Peyer's patch (tissue), 4 donors: ENCODE measurements around the gene CREB3L4. TPM values are rescaled to one million over a fixed set of nuclear protein-coding genes. Genes with fewer than 3 reads are reported as not detected.
A peak's percentile ranks its signal among the peaks of the same experiment; 100 is the strongest.

Experiments used
- DNase-seq, 3 donors: peaks; one replicate each; pipeline ENCODE4 v3.0.0-alpha.2; 2017 to 2019
- H3K27ac ChIP-seq, 4 donors: fragments of 200-600 bp; sonication (generic); one replicate each; pipeline ENCODE4 v1.5.1; 2016 to 2019
- H3K27me3 ChIP-seq, 2 donors: fragments of 200-600 bp; sonication (generic); one replicate each; pipeline ENCODE4 v1.5.1; 2019
- H3K36me3 ChIP-seq, 3 donors: fragments of 200-600 bp; sonication (generic); one replicate each; pipeline ENCODE4 v1.5.1; 2016 to 2019
- H3K4me1 ChIP-seq, 4 donors: fragments of 200-600 bp; sonication (generic); one replicate each; pipeline ENCODE4 v1.5.1; 2016 to 2019
- H3K4me3 ChIP-seq, 4 donors: fragments of 200-600 bp; sonication (generic); 1 replicate in 3 of 4; 2 replicates in 1 of 4; pipeline ENCODE4 v1.5.1; 2016 to 2019; ENCODE audit warnings: mild to moderate bottlenecking in 1 of 4
- H3K9me3 ChIP-seq, 4 donors: fragments of 200-600 bp; sonication (generic); one replicate each; pipeline ENCODE4 v1.5.1; 2016 to 2019; ENCODE audit warnings: mild to moderate bottlenecking in 1 of 4
- POLR2A ChIP-seq, 2 donors: fragments of 450-650 bp; IDR thresholded peaks; one replicate each; pipeline ENCODE4 v1.5.1; 2017; ENCODE audit warnings: antibody characterized with exemption in 2 of 2, mild to moderate bottlenecking in 2 of 2, moderate library complexity in 2 of 2
- total RNA-seq, 4 donors: library from RNA; depleted of rRNA; stranded (reverse); fragments of >200 nt; gene quantifications; one replicate each; pipeline ENCODE4 v1.1.0, GENCODE V29; 2016
- TF ChIP-seq, protein P1 (sequence below), 6 experiments: fragments of 450-650 bp in 4 of 6; fragments of 200-600 bp in 2 of 6; sonication (generic) in 1 of 6; IDR thresholded peaks; one replicate each; pipeline ENCODE4 v1.5.1; 2017 to 2019; ENCODE audit warnings: antibody characterized with exemption in 6 of 6, mild to moderate bottlenecking in 3 of 6, moderate library complexity in 1 of 6

Gene CREB3L4
- total RNA-seq, 4 donors from 2014 or later, result 14.5 to 21.6 (median 16.6) TPM

DNA sequence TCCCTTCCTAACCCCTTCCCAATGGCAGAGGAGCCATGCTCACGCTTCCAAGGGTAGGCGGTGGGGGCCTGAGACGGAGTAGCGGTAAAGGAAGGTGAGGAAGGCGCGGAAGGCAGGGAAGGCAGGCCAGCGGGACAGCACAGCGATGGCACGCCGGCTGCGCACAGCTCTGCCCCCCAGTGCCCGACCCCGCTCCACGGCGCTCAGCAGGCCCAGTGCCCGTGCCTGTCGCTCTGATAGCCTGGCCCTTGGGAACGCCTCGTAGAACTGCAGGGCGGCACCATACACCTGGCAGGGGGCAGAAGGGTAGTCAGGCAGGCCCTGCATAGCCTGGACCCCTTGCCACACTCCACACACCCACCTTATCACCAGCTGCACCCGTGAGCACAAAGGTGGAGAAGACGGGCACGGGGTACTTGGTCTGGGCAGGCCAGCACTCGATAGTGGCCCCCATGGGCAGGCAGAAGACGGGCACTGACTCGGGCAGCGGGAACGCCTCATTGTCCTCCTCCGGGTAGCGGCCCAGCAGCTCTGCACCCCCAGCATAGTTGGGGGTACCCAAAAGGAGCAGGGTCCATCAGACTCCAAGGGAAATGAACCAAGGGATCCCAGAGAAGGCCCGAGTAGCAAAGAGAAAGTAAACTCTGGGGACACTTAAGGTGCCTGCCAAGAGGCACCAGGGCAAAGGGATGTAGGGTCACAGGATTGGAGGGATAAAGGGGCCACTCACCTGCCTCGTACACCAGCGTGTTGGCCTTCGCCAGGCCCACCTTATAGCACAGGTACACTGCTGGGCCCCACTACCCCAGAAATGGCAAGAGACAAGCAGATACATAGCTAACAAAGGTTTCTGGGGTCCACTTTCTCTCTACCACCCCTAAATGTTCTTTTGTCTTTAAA lies 25.6 kb upstream of the CREB3L4 start:
- peaks cover 0 to 61% (median 0%) of the 10 kb centered on the region in 3 donors for H3K36me3 ChIP-seq
- H3K9me3 ChIP-seq, result no peaks in the 10 kb centered on the region
- H3K4me1 ChIP-seq, result peaks cover 0 to 21% (median 8%) of the 10 kb centered on the region in 4 donors
- no peak overlapping the region for H3K27ac ChIP-seq
- TF ChIP-seq, protein P1, sequence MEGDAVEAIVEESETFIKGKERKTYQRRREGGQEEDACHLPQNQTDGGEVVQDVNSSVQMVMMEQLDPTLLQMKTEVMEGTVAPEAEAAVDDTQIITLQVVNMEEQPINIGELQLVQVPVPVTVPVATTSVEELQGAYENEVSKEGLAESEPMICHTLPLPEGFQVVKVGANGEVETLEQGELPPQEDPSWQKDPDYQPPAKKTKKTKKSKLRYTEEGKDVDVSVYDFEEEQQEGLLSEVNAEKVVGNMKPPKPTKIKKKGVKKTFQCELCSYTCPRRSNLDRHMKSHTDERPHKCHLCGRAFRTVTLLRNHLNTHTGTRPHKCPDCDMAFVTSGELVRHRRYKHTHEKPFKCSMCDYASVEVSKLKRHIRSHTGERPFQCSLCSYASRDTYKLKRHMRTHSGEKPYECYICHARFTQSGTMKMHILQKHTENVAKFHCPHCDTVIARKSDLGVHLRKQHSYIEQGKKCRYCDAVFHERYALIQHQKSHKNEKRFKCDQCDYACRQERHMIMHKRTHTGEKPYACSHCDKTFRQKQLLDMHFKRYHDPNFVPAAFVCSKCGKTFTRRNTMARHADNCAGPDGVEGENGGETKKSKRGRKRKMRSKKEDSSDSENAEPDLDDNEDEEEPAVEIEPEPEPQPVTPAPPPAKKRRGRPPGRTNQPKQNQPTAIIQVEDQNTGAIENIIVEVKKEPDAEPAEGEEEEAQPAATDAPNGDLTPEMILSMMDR (IDR thresholded peaks at IDR 0.05), result no peak
- TF ChIP-seq POLR2A (IDR thresholded peaks at IDR 0.05), result no peak
- H3K27me3 ChIP-seq, result no peaks in the 10 kb centered on the region
- H3K4me3 ChIP-seq, result no peak overlapping the region
- peak in 1 of 3 donors; percentile 47 for DNase-seq

DNA sequence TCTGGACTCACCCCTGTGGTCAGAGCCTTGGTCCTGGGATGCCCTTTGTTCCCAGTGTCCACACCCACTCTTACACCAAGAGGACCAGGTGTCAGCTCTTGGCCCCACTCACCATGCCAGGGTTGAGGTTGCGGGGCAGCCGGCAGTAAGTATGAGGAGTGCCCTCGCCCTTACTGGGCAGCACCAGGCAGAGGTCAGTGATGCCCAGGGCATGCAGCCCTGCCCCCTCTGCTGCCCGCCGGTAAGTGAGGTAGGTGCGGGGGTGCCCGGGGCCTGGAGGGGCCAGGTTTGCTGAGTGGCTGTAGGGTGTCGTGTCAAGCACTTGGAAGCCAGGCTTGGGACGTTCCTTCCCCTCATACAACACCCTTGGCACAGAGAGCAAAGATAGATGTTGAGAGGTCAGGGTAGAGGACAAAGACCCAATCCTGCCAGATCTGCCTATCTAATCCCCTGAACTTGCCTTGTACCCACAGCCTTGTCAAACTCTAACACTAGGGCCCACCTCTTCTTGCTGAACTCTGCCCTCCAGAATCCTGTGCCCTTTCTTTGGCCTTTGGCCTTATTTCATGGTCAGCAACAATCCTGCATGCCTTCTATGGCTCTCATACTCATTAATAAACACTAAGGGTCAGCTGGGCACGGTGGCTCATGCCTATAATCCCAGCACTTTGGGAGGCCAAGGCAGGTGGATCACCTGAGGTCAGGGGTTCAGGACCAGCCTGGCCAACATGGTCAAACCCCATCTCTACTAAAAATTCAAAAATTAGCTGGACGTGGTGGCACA lies 24.7 kb upstream of the CREB3L4 start:
- H3K9me3 ChIP-seq, result no peaks in the 10 kb centered on the region
- no peaks in the 10 kb centered on the region for H3K27me3 ChIP-seq
- peaks cover 0 to 60% (median 0%) of the 10 kb centered on the region in 3 donors for H3K36me3 ChIP-seq
- no peak overlapping the region for H3K27ac ChIP-seq
- no peak overlapping the region for H3K4me3 ChIP-seq
- peak in 1 of 3 donors; percentile 32 for DNase-seq
- TF ChIP-seq POLR2A (IDR thresholded peaks at IDR 0.05), result no peak
- TF ChIP-seq, protein P1 (IDR thresholded peaks at IDR 0.05), result no peak
- H3K4me1 ChIP-seq, result peaks cover 0 to 21% (median 8%) of the 10 kb centered on the region in 4 donors

DNA sequence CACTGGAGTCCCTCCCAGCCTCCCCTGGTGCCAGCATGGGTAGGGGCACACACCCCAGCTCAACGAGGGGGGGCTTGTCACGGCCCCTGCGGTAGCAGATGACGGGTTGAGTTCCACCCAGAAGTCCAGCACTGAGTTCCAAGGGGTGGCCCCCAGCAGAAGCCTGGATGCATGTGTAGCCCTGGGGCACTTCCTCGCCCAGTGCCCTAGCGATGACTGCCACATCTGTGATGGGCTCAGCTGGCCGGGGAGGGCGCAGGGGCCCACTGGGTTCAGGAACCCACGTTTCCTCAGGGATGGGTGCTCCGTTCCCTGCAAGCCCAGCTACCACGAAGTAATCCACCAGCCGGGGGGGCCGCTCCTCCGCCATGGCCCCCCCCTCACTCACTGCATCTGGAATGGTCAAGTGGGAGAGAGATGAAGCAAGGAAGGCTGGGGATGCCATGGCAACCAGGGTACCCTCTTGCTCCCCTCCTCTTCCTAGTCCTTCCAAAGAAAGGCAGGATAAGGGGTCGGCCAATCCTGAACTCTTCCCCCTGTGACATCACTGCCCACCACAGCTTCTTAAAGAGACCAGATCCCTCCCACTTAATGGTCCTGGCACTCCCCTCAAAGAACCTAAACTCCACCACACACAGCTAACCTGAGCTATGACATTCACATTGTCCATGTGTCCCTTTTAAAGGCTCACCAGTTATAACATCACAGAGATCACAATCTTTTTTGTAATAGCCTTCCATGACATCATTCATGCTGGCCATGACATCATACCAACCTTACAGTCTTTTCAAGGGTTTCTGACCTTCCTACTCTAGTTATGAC lies 23.5 kb upstream of the CREB3L4 start:
- TF ChIP-seq POLR2A (IDR thresholded peaks at IDR 0.05), result no peak
- TF ChIP-seq, protein P1 (IDR thresholded peaks at IDR 0.05), result no peak
- Histone ChIP-seq H3K4me3 (peak overlapping the region in 2 of 4 donors; percentile 89 to 99), H3K36me3 (peaks cover 0 to 62% (median 0%) of the 10 kb centered on the region in 3 donors)

DNA sequence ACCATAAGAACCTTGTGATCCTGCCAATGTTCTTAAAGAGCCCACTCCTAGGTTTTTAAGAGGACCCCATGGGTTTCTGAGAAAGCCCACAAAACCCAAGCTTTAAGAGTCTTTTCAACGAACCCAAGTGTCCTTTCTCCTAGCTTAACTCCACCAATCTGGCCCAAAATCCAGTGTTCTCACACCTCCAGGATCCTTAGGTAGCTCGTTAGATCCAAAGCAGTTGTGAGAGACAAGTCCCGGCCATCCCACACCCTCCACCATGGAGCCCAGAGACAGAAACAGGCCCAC lies 22.9 kb upstream of the CREB3L4 start:
- H3K9me3 ChIP-seq, result no peaks in the 10 kb centered on the region
- no peak for TF ChIP-seq POLR2A (IDR thresholded peaks at IDR 0.05)
- TF ChIP-seq, protein P1 (IDR thresholded peaks at IDR 0.05), result no peak
- peaks cover 0 to 62% (median 0%) of the 10 kb centered on the region in 3 donors for H3K36me3 ChIP-seq
- no peaks in the 10 kb centered on the region for H3K27me3 ChIP-seq
- H3K4me3 ChIP-seq, result peak overlapping the region; percentile 89 to 99 (median 98)
- peaks cover 0 to 21% (median 8%) of the 10 kb centered on the region in 4 donors for H3K4me1 ChIP-seq
- H3K27ac ChIP-seq, result peak overlapping the region; percentile 97 to 100 (median 99)
- no peak for DNase-seq

More for the DNA sequence above, 23.5 kb upstream of the CREB3L4 start:
- Histone ChIP-seq H3K4me1 (peaks cover 0 to 21% (median 8%) of the 10 kb centered on the region in 4 donors), H3K9me3 (no peaks in the 10 kb centered on the region), H3K27ac (peak overlapping the region; percentile 97 to 100 (median 99)), H3K27me3 (no peaks in the 10 kb centered on the region)
- peak in 1 of 3 donors; percentile 39 for DNase-seq
